GM11168 (cell line): ENCODE results near the gene ENO2.

Experiments used
- in situ Hi-C: fragments of 300-500 bp; cut with MboI; formaldehyde crosslinking; loops from one replicate; pipeline ENCODE4 v1.12.0; 2022; ENCODE audit warnings: low sequenced_read_pairs; ENCODE audit not compliant: unreplicated experiment

The ENO2 gene

GRCh38 chr12:6946033-6946919, 31.9 kb downstream of the ENO2 start:
- in situ Hi-C loops = no loop called here

- in situ Hi-C loops = no loop called here
Measured at GRCh38 chr12:6946920-6947374, 32.6 kb downstream of the ENO2 start.

- in situ Hi-C loops = no loop called here
Measured at GRCh38 chr12:6947615-6948014, 33.2 kb downstream of the ENO2 start.

- in situ Hi-C loops = no loop called here
Measured at GRCh38 chr12:6948873-6949594, 34.7 kb downstream of the ENO2 start.

GRCh38 chr12:6950401-6950801, 36.0 kb downstream of the ENO2 start:
- in situ Hi-C loops = no loop called here

- in situ Hi-C loops = no loop called here
Measured at GRCh38 chr12:6950811-6951540, 36.6 kb downstream of the ENO2 start, which contains the start of gene PTPN6. Gene PTPN6 (plus strand): TSS chr12:6951356. CDS start chr12:6951513, 157 bp downstream.

- in situ Hi-C loops = no loop called here
Measured at GRCh38 chr12:6951551-6952120, 37.3 kb downstream of the ENO2 start.

GRCh38 chr12:6952121-6952862, 37.9 kb downstream of the ENO2 start:
- in situ Hi-C loops = no loop called here

GRCh38 chr12:6952863-6953441, 38.6 kb downstream of the ENO2 start:
- in situ Hi-C loops = no loop called here

- in situ Hi-C loops = no loop called here
Measured at GRCh38 chr12:6953442-6954315, 39.3 kb downstream of the ENO2 start.

GRCh38 chr12:6954316-6955107, 40.1 kb downstream of the ENO2 start:
- in situ Hi-C loops = no loop called here

GRCh38 chr12:6955108-6956020, 41.0 kb downstream of the ENO2 start:
- in situ Hi-C loops = no loop called here

- in situ Hi-C loops = no loop called here
Measured at GRCh38 chr12:6956021-6956727, 41.8 kb downstream of the ENO2 start.

- in situ Hi-C loops = no loop called here
Measured at GRCh38 chr12:6957151-6957701, 42.8 kb downstream of the ENO2 start.

GRCh38 chr12:6957741-6958608, 43.6 kb downstream of the ENO2 start:
- in situ Hi-C loops = no loop called here
